ENCODE results near the gene RAB26.

RAB26 gene

GRCh38 chr16:2143878-2144485 lies 4.4 kb upstream of the RAB26 start:
- H3K4me2 ChIP-seq (ENCODE audit: low read length), result no peak overlapping the region
- H3K27ac ChIP-seq, result no peak overlapping the region
- TF ChIP-seq, protein P1, sequence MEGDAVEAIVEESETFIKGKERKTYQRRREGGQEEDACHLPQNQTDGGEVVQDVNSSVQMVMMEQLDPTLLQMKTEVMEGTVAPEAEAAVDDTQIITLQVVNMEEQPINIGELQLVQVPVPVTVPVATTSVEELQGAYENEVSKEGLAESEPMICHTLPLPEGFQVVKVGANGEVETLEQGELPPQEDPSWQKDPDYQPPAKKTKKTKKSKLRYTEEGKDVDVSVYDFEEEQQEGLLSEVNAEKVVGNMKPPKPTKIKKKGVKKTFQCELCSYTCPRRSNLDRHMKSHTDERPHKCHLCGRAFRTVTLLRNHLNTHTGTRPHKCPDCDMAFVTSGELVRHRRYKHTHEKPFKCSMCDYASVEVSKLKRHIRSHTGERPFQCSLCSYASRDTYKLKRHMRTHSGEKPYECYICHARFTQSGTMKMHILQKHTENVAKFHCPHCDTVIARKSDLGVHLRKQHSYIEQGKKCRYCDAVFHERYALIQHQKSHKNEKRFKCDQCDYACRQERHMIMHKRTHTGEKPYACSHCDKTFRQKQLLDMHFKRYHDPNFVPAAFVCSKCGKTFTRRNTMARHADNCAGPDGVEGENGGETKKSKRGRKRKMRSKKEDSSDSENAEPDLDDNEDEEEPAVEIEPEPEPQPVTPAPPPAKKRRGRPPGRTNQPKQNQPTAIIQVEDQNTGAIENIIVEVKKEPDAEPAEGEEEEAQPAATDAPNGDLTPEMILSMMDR (IDR thresholded peaks at IDR 0.05), result no peak
- H3K4me1 ChIP-seq, result peaks cover 5% of the 10 kb centered on the region
- no peak overlapping the region for H2AFZ ChIP-seq
- H3K79me2 ChIP-seq, result peaks cover 2% of the 10 kb centered on the region
- no peaks in the 10 kb centered on the region for H3K36me3 ChIP-seq (ENCODE audit: control insufficient read depth, insufficient read depth, low read length)
- no peak overlapping the region for H3K4me3 ChIP-seq (ENCODE audit: low read depth, low read length)
- H3K9ac ChIP-seq, result no peak overlapping the region
- no peaks in the 10 kb centered on the region for H3K9me3 ChIP-seq (ENCODE audit: control insufficient read depth, low read length)
- no peaks in the 10 kb centered on the region for H3K27me3 ChIP-seq (ENCODE audit: control insufficient read depth, insufficient read depth, low read length)

GRCh38 chr16:2145843-2146242 lies 2.6 kb upstream of the RAB26 start:
- Histone ChIP-seq H2AFZ (no peak overlapping the region), H3K4me2 (ENCODE audit: low read length) (no peak overlapping the region), H3K4me3 (ENCODE audit: low read depth, low read length) (no peak overlapping the region), H3K36me3 (ENCODE audit: control insufficient read depth, insufficient read depth, low read length) (no peaks in the 10 kb centered on the region), H3K9me3 (ENCODE audit: control insufficient read depth, low read length) (no peaks in the 10 kb centered on the region), H3K9ac (no peak overlapping the region), H3K27me3 (ENCODE audit: control insufficient read depth, insufficient read depth, low read length) (no peaks in the 10 kb centered on the region), H3K79me2 (peaks cover 16% of the 10 kb centered on the region), H3K27ac (no peak overlapping the region), H3K4me1 (peaks cover 10% of the 10 kb centered on the region)
- TF ChIP-seq, protein P1 (IDR thresholded peaks at IDR 0.05), result no peak

DNA sequence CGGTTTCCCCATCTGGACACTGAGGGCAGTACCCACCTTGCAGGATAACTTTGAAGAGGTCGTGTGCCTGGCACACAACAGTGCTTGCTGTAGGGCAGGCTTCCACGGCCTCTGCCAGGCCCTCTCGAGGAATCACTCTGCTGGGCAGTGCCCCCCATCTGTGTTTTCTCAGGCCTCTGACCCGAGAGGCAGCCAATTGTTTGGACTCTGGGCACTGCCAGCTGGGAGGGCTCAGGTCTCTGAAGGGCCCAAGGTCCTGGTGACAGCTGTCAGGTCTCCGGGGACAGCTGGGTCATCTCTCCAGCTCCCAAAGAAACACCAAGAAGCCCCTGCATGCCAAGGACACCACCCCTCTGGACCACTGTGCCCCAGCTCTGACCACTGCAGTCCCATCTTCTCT lies 1.0 kb upstream of the RAB26 start:
- Histone ChIP-seq H3K9ac (no peak overlapping the region), H3K4me3 (ENCODE audit: low read depth, low read length) (peak overlapping the region; percentile 55), H3K36me3 (ENCODE audit: control insufficient read depth, insufficient read depth, low read length) (no peaks in the 10 kb centered on the region), H3K79me2 (peaks cover 30% of the 10 kb centered on the region), H2AFZ (peak overlapping the region; percentile 85), H3K27ac (peak overlapping the region; percentile 89), H3K27me3 (ENCODE audit: control insufficient read depth, insufficient read depth, low read length) (no peaks in the 10 kb centered on the region), H3K4me1 (peaks cover 19% of the 10 kb centered on the region), H3K4me2 (ENCODE audit: low read length) (peak overlapping the region; percentile 91), H3K9me3 (ENCODE audit: control insufficient read depth, low read length) (no peaks in the 10 kb centered on the region)
- TF ChIP-seq, protein P1 (IDR thresholded peaks at IDR 0.05), result no peak

DNA sequence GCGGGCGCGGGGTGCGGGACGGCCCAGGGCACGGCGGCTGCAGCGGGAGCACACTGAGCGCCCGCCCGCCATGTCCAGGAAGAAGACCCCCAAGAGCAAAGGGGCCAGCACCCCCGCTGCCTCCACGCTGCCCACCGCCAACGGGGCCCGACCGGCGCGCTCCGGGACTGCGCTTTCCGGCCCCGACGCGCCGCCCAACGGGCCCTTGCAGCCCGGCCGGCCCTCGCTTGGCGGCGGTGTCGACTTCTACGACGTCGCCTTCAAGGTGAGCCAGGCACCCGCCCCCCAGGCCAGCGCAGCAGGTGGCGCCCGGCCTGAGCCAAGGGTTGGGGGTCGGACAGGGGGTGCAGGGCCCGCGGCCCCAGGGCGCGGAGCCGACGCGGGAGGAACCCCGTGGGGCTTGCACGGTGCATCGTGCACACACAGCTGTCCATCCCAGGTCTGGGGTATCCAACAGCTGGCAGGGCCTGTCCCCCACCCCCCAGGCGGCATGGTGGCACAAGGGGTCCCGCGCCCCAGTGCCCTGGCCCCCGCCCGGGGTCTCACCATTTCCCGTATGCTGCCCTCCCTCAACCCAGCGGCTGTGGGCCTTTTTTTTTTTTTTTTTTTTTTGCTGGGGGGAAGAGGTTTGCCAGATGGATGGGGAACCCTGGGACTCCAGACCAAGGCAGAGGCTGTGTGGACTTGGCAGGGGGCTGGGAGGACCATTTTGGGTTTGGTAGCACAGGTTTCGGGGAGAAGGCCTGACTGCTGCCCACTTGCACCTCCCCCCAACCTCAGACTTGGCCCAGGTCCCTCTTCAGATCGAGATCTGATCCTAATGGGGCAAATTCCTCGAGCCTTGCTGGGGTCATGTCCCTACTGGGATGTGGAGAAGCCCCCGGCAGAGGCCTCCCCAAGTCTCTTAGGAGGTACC lies 547 bp downstream of the RAB26 start:
- Histone ChIP-seq H2AFZ (peak overlapping the region; percentile 46), H3K36me3 (ENCODE audit: control insufficient read depth, insufficient read depth, low read length) (no peaks in the 10 kb centered on the region), H3K4me1 (peaks cover 31% of the 10 kb centered on the region), H3K9me3 (ENCODE audit: control insufficient read depth, low read length) (no peaks in the 10 kb centered on the region), H3K27me3 (ENCODE audit: control insufficient read depth, insufficient read depth, low read length) (no peaks in the 10 kb centered on the region), H3K27ac (no peak overlapping the region), H3K79me2 (peaks cover 32% of the 10 kb centered on the region), H3K4me2 (ENCODE audit: low read length) (peak overlapping the region; percentile 84), H3K4me3 (ENCODE audit: low read depth, low read length) (peak overlapping the region; percentile 55), H3K9ac (no peak overlapping the region)
- TF ChIP-seq, protein P1 (IDR thresholded peaks at IDR 0.05), result no peak

All from parathyroid adenoma (tissue), 2 donors.